K562 treated with DMSO at 1 percent for 12 hours (cell line): ENCODE results near the gene SGPP1. TPM values are rescaled to one million over a fixed set of nuclear protein-coding genes. Genes with fewer than 3 reads are reported as not detected.

Experiments used
- total RNA-seq: library from RNA; unstranded; fragments of 300-600 nt; gene quantifications from 2 replicates; pipeline ENCODE4 v1.2.3, GENCODE V29; 2022; ENCODE audit not compliant: insufficient read depth

Gene SGPP1, protein sequence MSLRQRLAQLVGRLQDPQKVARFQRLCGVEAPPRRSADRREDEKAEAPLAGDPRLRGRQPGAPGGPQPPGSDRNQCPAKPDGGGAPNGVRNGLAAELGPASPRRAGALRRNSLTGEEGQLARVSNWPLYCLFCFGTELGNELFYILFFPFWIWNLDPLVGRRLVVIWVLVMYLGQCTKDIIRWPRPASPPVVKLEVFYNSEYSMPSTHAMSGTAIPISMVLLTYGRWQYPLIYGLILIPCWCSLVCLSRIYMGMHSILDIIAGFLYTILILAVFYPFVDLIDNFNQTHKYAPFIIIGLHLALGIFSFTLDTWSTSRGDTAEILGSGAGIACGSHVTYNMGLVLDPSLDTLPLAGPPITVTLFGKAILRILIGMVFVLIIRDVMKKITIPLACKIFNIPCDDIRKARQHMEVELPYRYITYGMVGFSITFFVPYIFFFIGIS
- total RNA-seq = 5.5 and 14.2 TPM in 2 replicates

DNA sequence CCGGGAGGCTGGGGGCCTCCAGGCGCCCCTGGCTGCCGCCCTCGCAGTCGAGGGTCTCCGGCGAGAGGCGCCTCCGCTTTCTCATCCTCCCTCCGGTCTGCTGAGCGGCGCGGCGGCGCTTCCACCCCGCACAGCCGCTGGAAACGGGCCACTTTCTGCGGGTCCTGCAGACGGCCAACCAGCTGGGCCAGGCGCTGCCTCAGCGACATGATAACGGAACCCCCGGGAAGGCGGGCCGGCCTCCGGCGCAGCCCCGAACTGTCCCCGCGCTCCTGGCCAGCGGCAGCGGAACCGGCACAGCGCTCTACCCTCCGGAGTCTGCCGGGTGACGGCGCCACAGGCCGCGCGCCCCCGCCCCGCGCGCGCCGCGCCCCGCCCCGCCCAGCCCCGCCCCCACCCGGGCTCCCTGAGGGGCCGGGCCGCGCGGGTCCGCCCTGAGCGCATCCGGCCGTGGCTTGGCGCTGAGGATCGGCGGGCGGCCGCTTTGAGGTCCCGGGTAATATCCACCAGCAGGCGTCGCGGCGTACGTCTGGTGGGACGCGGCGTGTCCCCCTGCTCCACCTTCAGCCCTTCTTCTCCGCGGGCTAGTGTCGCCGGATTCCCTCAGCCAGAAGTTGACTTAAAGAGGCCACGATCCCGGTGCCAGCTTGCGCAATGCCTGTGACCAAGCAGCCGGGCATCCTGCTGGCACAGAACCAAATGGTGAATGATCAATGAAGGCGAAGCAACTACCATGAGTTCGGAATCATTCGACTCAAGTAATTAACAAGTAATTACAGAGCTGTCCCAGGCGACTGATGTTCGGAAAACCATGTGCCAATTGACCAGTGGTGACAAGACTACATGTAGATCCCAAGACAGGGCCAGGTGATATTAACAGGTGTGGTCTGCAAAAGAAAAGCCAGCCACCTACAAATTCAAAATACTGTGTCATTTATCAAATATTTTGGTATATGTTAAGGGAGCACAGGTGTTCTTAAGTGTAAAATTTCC is at the start of gene SGPP1:
TSS of gene SGPP1 (minus strand) at position 330 of the 993 bp plus-strand sequence. CDS start at position 209, 121 bp downstream.

DNA sequence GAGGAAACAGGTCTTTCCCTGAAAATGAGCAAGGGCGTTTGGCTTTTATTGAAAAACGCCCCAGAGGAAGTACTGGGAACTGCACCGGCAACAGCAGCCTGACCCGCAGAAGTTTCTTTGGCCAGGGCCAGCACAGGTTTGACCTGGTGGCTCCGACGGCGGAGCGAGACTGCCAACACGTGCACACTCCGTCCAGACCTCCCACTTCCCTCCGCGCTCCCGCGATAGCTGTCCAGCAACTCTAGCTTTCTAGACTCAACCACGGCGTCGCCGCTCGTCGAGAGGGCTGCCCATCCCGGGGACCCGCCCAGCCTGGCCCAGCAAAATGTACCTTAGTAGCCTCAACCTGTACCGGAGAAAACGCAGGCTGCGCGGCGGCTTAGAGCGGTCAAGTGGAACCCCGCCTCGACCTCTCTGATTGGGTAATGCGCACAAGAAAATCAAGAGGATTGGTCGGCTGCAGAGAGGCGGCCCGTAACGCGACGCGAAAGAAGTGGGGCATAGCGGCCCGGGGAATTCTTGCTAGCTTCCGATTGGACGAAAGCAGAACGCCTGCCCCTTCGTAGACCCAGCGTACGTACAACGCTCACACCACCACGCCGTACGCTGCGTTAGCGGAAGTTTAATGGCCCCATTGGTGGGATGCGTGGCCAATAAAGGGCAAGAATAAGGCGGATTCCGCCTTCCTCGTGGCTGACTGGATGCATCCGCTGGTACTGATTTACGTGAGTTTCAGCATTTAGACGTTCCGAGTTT is 86.2 kb downstream of the SGPP1 start, which contains the start of gene WDR89:
TSS of gene WDR89 (minus strand) at position 399 of the 756 bp plus-strand sequence. CDS start 41,929 bp downstream, outside the sequence.

Other genes with a start within 250 kb of the SGPP1 start
- gene PPP2R5E, start 184.7 kb downstream of the SGPP1 start, total RNA-seq = 3.9 and 20.5 TPM in 2 replicates
- 2.6 and 4.4 TPM in 2 replicates for gene WDR89, start 86.2 kb downstream of the SGPP1 start, total RNA-seq
- 0.54 TPM in 1 of 2 replicates, not detected in the other for gene SYNE2, start 124.9 kb upstream of the SGPP1 start, total RNA-seq